Measurements from ENCODE around the gene SMURF2. TPM values are rescaled to one million over a fixed set of nuclear protein-coding genes. Genes with fewer than 3 reads are reported as not detected.

SMURF2 gene
- total and polyA plus RNA-seq, 7 experiments from 2014 or later, result 8.8 to 35.7 (median 30.9) TPM

DNA sequence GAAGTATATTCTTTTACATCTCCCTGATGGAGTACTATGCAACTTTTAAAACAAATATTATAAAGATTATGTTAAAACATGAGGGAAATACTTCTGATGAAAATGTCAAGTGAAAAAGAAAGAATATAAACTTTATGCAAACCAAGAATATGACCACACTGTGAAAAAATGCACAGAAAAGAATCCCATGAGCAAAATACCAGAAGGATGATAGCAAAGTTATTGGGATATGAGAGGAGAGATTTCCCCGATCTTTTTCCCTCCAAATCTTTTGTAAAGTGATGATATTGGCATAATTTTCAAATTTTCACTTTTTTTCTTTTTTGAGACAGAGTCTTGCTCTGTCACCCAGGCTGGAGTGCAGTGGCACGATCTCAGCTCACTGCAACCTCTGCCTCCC is 36.6 kb upstream of the SMURF2 start:
- Histone ChIP-seq H3K27me3 (ENCODE audit: control insufficient read depth in 2 of 2, insufficient read depth in 2 of 2, low read length in 2 of 2) (no peaks in the 10 kb centered on the region), H3K36me3 (ENCODE audit: control insufficient read depth in 2 of 3, insufficient read depth in 3 of 3, low read length in 3 of 3) (no peaks in the 10 kb centered on the region), H3K4me3 (ENCODE audit: low read length) (no peak overlapping the region), H3K27ac (ENCODE audit: low read depth, low read length) (no peak overlapping the region), H3K9me3 (ENCODE audit: control insufficient read depth in 2 of 3, low read length in 3 of 3) (no peaks in the 10 kb centered on the region), H3K4me1 (ENCODE audit: control insufficient read depth in 2 of 2, insufficient read depth in 2 of 2, low read length in 2 of 2) (no peaks in the 10 kb centered on the region)
- CTCF ChIA-PET, result no interaction called here
- no peak for DNase-seq
- H3K4me1 Mint-ChIP-seq, result peaks cover 0 to 4% (median 0%) of the 10 kb centered on the region in 7 donors
- peaks cover 0 to 7% (median 0%) of the 10 kb centered on the region in 11 donors for H3K9me3 Mint-ChIP-seq
- POLR2A ChIA-PET, result no interaction called here
- H3K27ac Mint-ChIP-seq, result no peak overlapping the region
- H3K4me3 Mint-ChIP-seq, result no peak overlapping the region
- no peaks in the 10 kb centered on the region for H3K36me3 Mint-ChIP-seq
- peaks cover 0 to 13% (median 0%) of the 10 kb centered on the region in 5 donors for H3K27me3 Mint-ChIP-seq
- intact Hi-C loops (cut with micrococcal nuclease), result no loop called here
- ATAC-seq, result no peak

DNA sequence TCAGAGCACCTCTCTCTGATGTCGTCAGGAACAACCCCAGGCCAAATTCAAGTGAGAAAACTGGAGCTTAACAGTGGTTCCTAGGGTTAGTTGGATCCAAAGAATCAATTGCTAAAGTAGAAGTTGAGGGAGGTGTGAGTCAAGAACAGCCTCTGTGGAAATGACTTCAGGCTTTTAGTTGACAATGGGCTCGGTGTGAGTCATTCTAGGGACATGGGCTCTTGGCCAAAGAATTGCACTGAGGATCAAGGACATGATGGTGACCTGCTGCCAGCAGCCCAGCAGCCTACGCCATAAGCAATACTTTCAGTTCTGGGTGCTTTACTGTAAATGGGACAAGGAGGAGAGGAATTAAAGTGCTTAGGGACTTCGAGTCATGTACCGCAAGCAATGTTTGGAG is 32.1 kb upstream of the SMURF2 start:
- Mint-ChIP-seq H3K27ac (no peak overlapping the region), H3K9me3 (peaks cover 0 to 1% (median 0%) of the 10 kb centered on the region in 11 donors), H3K4me3 (no peak overlapping the region), H3K4me1 (peaks cover 0 to 4% (median 0%) of the 10 kb centered on the region in 7 donors), H3K27me3 (peaks cover 0 to 8% (median 0%) of the 10 kb centered on the region in 5 donors), H3K36me3 (no peaks in the 10 kb centered on the region)
- Histone ChIP-seq H3K27me3 (ENCODE audit: control insufficient read depth in 2 of 2, insufficient read depth in 2 of 2, low read length in 2 of 2) (no peaks in the 10 kb centered on the region), H3K9me3 (ENCODE audit: control insufficient read depth in 2 of 3, low read length in 3 of 3) (no peaks in the 10 kb centered on the region), H3K4me3 (ENCODE audit: low read length) (no peak overlapping the region), H3K4me1 (ENCODE audit: control insufficient read depth in 2 of 2, insufficient read depth in 2 of 2, low read length in 2 of 2) (no peaks in the 10 kb centered on the region), H3K36me3 (ENCODE audit: control insufficient read depth in 2 of 3, insufficient read depth in 3 of 3, low read length in 3 of 3) (no peaks in the 10 kb centered on the region), H3K27ac (ENCODE audit: low read depth, low read length) (no peak overlapping the region)
- ATAC-seq, result peak; percentile 69
- ChIA-PET CTCF (no interaction called here), POLR2A (no interaction called here)
- intact Hi-C loops (cut with micrococcal nuclease), result no loop called here
- no peak for DNase-seq

DNA sequence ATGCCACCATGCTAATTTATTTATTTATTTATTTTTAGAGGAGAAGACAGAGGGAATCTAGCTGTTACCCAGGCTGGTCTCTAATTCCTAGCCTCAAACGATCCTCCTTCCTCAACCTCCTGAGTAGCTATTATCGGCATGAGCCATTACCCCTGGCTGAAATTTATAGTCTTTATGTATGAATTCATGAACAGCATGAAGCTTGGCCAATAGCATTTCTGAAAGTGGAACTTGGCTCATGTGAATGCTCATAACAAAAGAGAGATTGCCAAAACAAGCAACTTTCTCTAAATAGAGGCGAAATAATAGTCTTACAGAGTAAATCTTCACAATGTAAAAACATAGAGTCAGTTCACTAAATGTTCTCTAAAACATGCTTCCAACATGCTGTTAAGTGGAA is 30.1 kb upstream of the SMURF2 start:
- POLR2A ChIA-PET, result no interaction called here
- H3K36me3 Mint-ChIP-seq, result no peaks in the 10 kb centered on the region
- CTCF ChIA-PET, result no interaction called here

DNA sequence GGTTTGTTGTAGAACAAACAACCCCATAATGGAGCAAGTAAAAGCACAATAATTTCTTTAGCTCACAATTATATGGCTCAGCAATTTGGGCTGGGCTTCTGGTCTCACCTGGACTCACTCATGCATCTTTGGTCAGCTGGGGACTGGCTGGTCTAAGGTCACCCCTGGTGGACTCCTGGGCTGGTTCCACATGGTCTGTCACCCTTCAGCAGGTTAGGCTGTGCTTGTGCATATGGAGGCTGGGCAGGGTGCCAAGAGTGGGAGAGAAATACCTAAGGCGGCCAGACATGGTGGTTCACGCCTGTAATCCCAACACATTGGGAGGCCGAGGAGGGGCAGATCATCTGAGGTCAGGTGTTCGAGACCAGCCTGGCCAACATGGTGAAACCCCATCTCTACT is 27.0 kb upstream of the SMURF2 start:
- H3K27ac ChIP-seq (ENCODE audit: low read depth, low read length), result no peak overlapping the region
- H3K36me3 ChIP-seq (ENCODE audit: control insufficient read depth in 2 of 3, insufficient read depth in 3 of 3, low read length in 3 of 3), result no peaks in the 10 kb centered on the region
- DNase-seq, result no peak
- CTCF ChIA-PET, result interaction anchor here (0.5 to 0.6 kb wide), 2 partner anchors 53 to 1077 kb away, joined by 3 to 4 read pairs; no protein-coding TSS in a partner anchor
- Mint-ChIP-seq H3K36me3 (no peaks in the 10 kb centered on the region), H3K27me3 (peaks cover 0 to 5% (median 0%) of the 10 kb centered on the region in 5 donors), H3K27ac (no peak overlapping the region), H3K4me3 (no peak overlapping the region), H3K4me1 (peaks cover 0 to under 1% (median 0%) of the 10 kb centered on the region in 7 donors), H3K9me3 (no peaks in the 10 kb centered on the region)
- intact Hi-C loops (cut with micrococcal nuclease), result no loop called here
- no peaks in the 10 kb centered on the region for H3K4me1 ChIP-seq (ENCODE audit: control insufficient read depth in 2 of 2, insufficient read depth in 2 of 2, low read length in 2 of 2)
- ATAC-seq, result no peak
- H3K4me3 ChIP-seq (ENCODE audit: low read length), result no peak overlapping the region
- H3K27me3 ChIP-seq (ENCODE audit: control insufficient read depth in 2 of 2, insufficient read depth in 2 of 2, low read length in 2 of 2), result no peaks in the 10 kb centered on the region
- no peaks in the 10 kb centered on the region for H3K9me3 ChIP-seq (ENCODE audit: control insufficient read depth in 2 of 3, low read length in 3 of 3)
- POLR2A ChIA-PET, result interaction anchor here (0.6 kb wide), 1 partner anchor 1069 kb away, joined by 4 read pairs; no protein-coding TSS in a partner anchor

More for the DNA sequence above, 30.1 kb upstream of the SMURF2 start:
- no peak for DNase-seq
- Mint-ChIP-seq H3K9me3 (peaks cover 0 to 1% (median 0%) of the 10 kb centered on the region in 11 donors), H3K27me3 (peaks cover 0 to 8% (median 0%) of the 10 kb centered on the region in 5 donors), H3K4me3 (no peak overlapping the region), H3K4me1 (peaks cover 0 to 4% (median 0%) of the 10 kb centered on the region in 7 donors), H3K27ac (no peak overlapping the region)
- H3K4me3 ChIP-seq (ENCODE audit: low read length), result no peak overlapping the region
- no peaks in the 10 kb centered on the region for H3K27me3 ChIP-seq (ENCODE audit: control insufficient read depth in 2 of 2, insufficient read depth in 2 of 2, low read length in 2 of 2)
- H3K4me1 ChIP-seq (ENCODE audit: control insufficient read depth in 2 of 2, insufficient read depth in 2 of 2, low read length in 2 of 2), result no peaks in the 10 kb centered on the region
- intact Hi-C loops (cut with micrococcal nuclease), result no loop called here
- H3K9me3 ChIP-seq (ENCODE audit: control insufficient read depth in 2 of 3, low read length in 3 of 3), result no peaks in the 10 kb centered on the region
- no peak for ATAC-seq
- no peaks in the 10 kb centered on the region for H3K36me3 ChIP-seq (ENCODE audit: control insufficient read depth in 2 of 3, insufficient read depth in 3 of 3, low read length in 3 of 3)
- no peak overlapping the region for H3K27ac ChIP-seq (ENCODE audit: low read depth, low read length)

- peaks cover 0 to 5% (median 0%) of the 10 kb centered on the region in 5 donors for H3K27me3 Mint-ChIP-seq
- no peaks in the 10 kb centered on the region for H3K9me3 Mint-ChIP-seq
- H3K4me3 Mint-ChIP-seq, result no peak overlapping the region
- Histone ChIP-seq H3K36me3 (ENCODE audit: control insufficient read depth in 2 of 3, insufficient read depth in 3 of 3, low read length in 3 of 3) (no peaks in the 10 kb centered on the region), H3K27me3 (ENCODE audit: control insufficient read depth in 2 of 2, insufficient read depth in 2 of 2, low read length in 2 of 2) (no peaks in the 10 kb centered on the region), H3K27ac (ENCODE audit: low read depth, low read length) (no peak overlapping the region), H3K9me3 (ENCODE audit: control insufficient read depth in 2 of 3, low read length in 3 of 3) (no peaks in the 10 kb centered on the region), H3K4me1 (ENCODE audit: control insufficient read depth in 2 of 2, insufficient read depth in 2 of 2, low read length in 2 of 2) (no peaks in the 10 kb centered on the region), H3K4me3 (ENCODE audit: low read length) (no peak overlapping the region)
- no peak overlapping the region for H3K27ac Mint-ChIP-seq
- intact Hi-C loops (cut with micrococcal nuclease), result no loop called here
- no peaks in the 10 kb centered on the region for H3K4me1 Mint-ChIP-seq
- no peaks in the 10 kb centered on the region for H3K36me3 Mint-ChIP-seq
- DNase-seq, result no peak
- CTCF ChIA-PET, result interaction anchor here (0.6 kb wide), 1 partner anchor 39 kb away, joined by 3 read pairs; no protein-coding TSS in a partner anchor
- no peak for ATAC-seq
- POLR2A ChIA-PET, result interaction anchor here (0.6 kb wide), 1 partner anchor 1068 kb away, joined by 4 read pairs; no protein-coding TSS in a partner anchor
These were observed 26.4 kb upstream of the SMURF2 start for GRCh38 chr17:64688481-64688880.

- Mint-ChIP-seq H3K27ac (no peak overlapping the region), H3K36me3 (no peaks in the 10 kb centered on the region), H3K4me1 (no peaks in the 10 kb centered on the region), H3K9me3 (no peaks in the 10 kb centered on the region), H3K4me3 (no peak overlapping the region), H3K27me3 (peaks cover 0 to 5% (median 0%) of the 10 kb centered on the region in 5 donors)
- ATAC-seq (no peak), DNase-seq (no peak)
- H3K27ac ChIP-seq (ENCODE audit: low read depth, low read length), result no peak overlapping the region
- no peaks in the 10 kb centered on the region for H3K27me3 ChIP-seq (ENCODE audit: control insufficient read depth in 2 of 2, insufficient read depth in 2 of 2, low read length in 2 of 2)
- ChIA-PET POLR2A (no interaction called here), CTCF (interaction anchor here (0.6 kb wide), 1 partner anchor 39 kb away, joined by 3 read pairs; no protein-coding TSS in a partner anchor)
- intact Hi-C loops (cut with micrococcal nuclease), result no loop called here
- H3K4me1 ChIP-seq (ENCODE audit: control insufficient read depth in 2 of 2, insufficient read depth in 2 of 2, low read length in 2 of 2), result no peaks in the 10 kb centered on the region
- no peaks in the 10 kb centered on the region for H3K36me3 ChIP-seq (ENCODE audit: control insufficient read depth in 2 of 3, insufficient read depth in 3 of 3, low read length in 3 of 3)
- no peak overlapping the region for H3K4me3 ChIP-seq (ENCODE audit: low read length)
- H3K9me3 ChIP-seq (ENCODE audit: control insufficient read depth in 2 of 3, low read length in 3 of 3), result no peaks in the 10 kb centered on the region
These were observed 25.9 kb upstream of the SMURF2 start for GRCh38 chr17:64687961-64688360.

GRCh38 chr17:64687376-64687775 is 25.3 kb upstream of the SMURF2 start:
- Mint-ChIP-seq H3K4me3 (no peak overlapping the region), H3K9me3 (no peaks in the 10 kb centered on the region), H3K27ac (no peak overlapping the region), H3K36me3 (no peaks in the 10 kb centered on the region), H3K27me3 (peaks cover 0 to 2% (median 0%) of the 10 kb centered on the region in 5 donors), H3K4me1 (no peaks in the 10 kb centered on the region)
- ChIA-PET POLR2A (no interaction called here), CTCF (interaction anchor here (0.5 kb wide), 1 partner anchor 10 kb away, joined by 3 read pairs; no protein-coding TSS in a partner anchor)
- Histone ChIP-seq H3K36me3 (ENCODE audit: control insufficient read depth in 2 of 3, insufficient read depth in 3 of 3, low read length in 3 of 3) (no peaks in the 10 kb centered on the region), H3K4me1 (ENCODE audit: control insufficient read depth in 2 of 2, insufficient read depth in 2 of 2, low read length in 2 of 2) (no peaks in the 10 kb centered on the region), H3K27ac (ENCODE audit: low read depth, low read length) (no peak overlapping the region), H3K27me3 (ENCODE audit: control insufficient read depth in 2 of 2, insufficient read depth in 2 of 2, low read length in 2 of 2) (no peaks in the 10 kb centered on the region), H3K4me3 (ENCODE audit: low read length) (no peak overlapping the region), H3K9me3 (ENCODE audit: control insufficient read depth in 2 of 3, low read length in 3 of 3) (no peaks in the 10 kb centered on the region)
- ATAC-seq (no peak), DNase-seq (no peak)
- intact Hi-C loops (cut with micrococcal nuclease), result no loop called here

Data from naive thymus-derived CD4-positive, alpha-beta T cell (primary cell).